SH-SY5Y (cell line): ENCODE results near the gene FBXW5.

Source experiments
- GATA2 ChIP-seq: IDR thresholded peaks from 2 replicates; pipeline ENCODE4 v1.6.1; 2011; ENCODE audit warnings: mild to moderate bottlenecking, low read depth, low read length
- GATA3 ChIP-seq: IDR thresholded peaks from 2 replicates; pipeline ENCODE4 v1.6.1; 2011; ENCODE audit warnings: low read depth, mild to moderate bottlenecking, low read length, moderate library complexity

DNA sequence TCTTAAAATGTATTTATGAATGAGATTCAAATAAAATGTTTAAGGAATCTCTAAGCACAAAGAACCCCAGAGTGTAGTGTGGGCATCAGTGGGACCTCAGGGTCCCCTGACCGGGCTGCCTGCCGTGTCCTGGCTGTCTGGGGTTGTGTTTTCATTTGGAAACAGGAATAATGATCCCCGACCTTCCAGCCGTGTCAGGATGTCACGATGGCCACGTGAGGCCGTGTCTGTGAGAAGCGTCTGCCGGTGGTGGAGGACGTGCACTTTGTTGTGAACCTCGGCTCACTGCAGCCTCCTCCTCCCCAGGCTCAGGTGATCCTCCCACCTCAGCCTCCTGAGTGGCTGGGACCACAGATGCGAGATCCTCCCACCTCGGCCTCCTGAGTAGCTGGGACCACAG, 53.9 kb downstream of the FBXW5 start:
- TF ChIP-seq GATA3 (no peak), GATA2 (no peak)
